ENCODE measurements around the gene LMOD1. TPM values are rescaled to one million over a fixed set of nuclear protein-coding genes. Genes with fewer than 3 reads are reported as not detected.

Gene LMOD1
- polyA plus RNA-seq, 3 donors, result 3.4 to 4.2 (median 4.1) TPM

- no peak for DNase-seq
Measured at GRCh38 chr1:201894343-201895119, 51.8 kb downstream of the LMOD1 start.

GRCh38 chr1:201893431-201893830, 52.9 kb downstream of the LMOD1 start:
- no peak for DNase-seq

- DNase-seq, result no peak
Measured at GRCh38 chr1:201892211-201892610, 54.1 kb downstream of the LMOD1 start.

- no peak for DNase-seq
Measured at GRCh38 chr1:201891451-201892045, 54.8 kb downstream of the LMOD1 start.

- DNase-seq, result no peak
Measured at GRCh38 chr1:201890806-201891450, 55.4 kb downstream of the LMOD1 start.

GRCh38 chr1:201890223-201890622, 56.1 kb downstream of the LMOD1 start:
- no peak for DNase-seq

- DNase-seq, result no peak
Measured at GRCh38 chr1:201889090-201889968, 57.0 kb downstream of the LMOD1 start.

GRCh38 chr1:201888282-201889089, 57.9 kb downstream of the LMOD1 start, which contains the start of gene SHISA4:
Gene SHISA4, plus strand, starts transcription at chr1:201888898. Its CDS starts 97 bp downstream, at chr1:201888995.
- peak; percentile 70 for DNase-seq

- no peak for DNase-seq
Measured at GRCh38 chr1:201887116-201887866, 59.1 kb downstream of the LMOD1 start.

GRCh38 chr1:201886103-201886885, 60.1 kb downstream of the LMOD1 start:
- DNase-seq, result no peak

GRCh38 chr1:201885531-201886075, 60.7 kb downstream of the LMOD1 start:
- no peak for DNase-seq

- no peak for DNase-seq
Measured at GRCh38 chr1:201884425-201884824, 61.9 kb downstream of the LMOD1 start.

GRCh38 chr1:201883786-201884185, 62.6 kb downstream of the LMOD1 start:
- DNase-seq, result no peak

- DNase-seq, result no peak
Measured at GRCh38 chr1:201883266-201883665, 63.1 kb downstream of the LMOD1 start.

GRCh38 chr1:201882665-201883132, 63.6 kb downstream of the LMOD1 start:
- DNase-seq, result no peak

- no peak for DNase-seq
Measured at GRCh38 chr1:201881617-201882016, 64.7 kb downstream of the LMOD1 start.

- no peak for DNase-seq
Measured at GRCh38 chr1:201880928-201881571, 65.3 kb downstream of the LMOD1 start.

GRCh38 chr1:201877877-201878401, 68.4 kb downstream of the LMOD1 start:
- peak; percentile 67 for DNase-seq
